ENCODE measurements around the gene MCC.

MCC gene

GRCh38 chr5:112975721-112976431, 512.4 kb downstream of the MCC start:
- no peak for DNase-seq (ENCODE audit: low read depth)
- H3K4me3 ChIP-seq (ENCODE audit: low read depth, low read length) = peak overlapping the region; percentile 83
- TF ChIP-seq, protein P1, sequence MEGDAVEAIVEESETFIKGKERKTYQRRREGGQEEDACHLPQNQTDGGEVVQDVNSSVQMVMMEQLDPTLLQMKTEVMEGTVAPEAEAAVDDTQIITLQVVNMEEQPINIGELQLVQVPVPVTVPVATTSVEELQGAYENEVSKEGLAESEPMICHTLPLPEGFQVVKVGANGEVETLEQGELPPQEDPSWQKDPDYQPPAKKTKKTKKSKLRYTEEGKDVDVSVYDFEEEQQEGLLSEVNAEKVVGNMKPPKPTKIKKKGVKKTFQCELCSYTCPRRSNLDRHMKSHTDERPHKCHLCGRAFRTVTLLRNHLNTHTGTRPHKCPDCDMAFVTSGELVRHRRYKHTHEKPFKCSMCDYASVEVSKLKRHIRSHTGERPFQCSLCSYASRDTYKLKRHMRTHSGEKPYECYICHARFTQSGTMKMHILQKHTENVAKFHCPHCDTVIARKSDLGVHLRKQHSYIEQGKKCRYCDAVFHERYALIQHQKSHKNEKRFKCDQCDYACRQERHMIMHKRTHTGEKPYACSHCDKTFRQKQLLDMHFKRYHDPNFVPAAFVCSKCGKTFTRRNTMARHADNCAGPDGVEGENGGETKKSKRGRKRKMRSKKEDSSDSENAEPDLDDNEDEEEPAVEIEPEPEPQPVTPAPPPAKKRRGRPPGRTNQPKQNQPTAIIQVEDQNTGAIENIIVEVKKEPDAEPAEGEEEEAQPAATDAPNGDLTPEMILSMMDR (IDR thresholded peaks at IDR 0.05; ENCODE audit: low read depth, low read length, missing control alignments) = no peak

DNA sequence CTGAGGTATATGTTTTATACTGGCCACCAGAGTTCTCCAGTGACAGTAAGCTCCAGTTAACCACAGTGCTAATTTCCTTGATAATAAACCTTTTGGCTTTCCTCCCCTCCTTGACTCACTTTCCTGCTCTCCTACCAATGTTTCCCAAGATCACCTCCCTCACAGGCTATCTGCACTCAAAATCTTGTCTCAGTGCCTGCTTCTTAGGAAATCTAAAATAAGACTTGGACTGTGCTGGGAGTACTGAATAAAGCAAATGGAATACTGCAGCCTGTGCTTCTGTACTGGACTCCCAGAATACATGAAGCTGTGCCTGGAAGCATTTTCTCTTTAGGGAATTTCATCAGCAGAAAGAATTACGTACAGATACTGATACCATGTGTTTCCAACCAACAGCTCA, 513.4 kb downstream of the MCC start:
- no peak for DNase-seq (ENCODE audit: low read depth)
- TF ChIP-seq, protein P1 (IDR thresholded peaks at IDR 0.05; ENCODE audit: low read depth, low read length, missing control alignments) = no peak

GRCh38 chr5:112973904-112974303, 514.3 kb downstream of the MCC start:
- TF ChIP-seq, protein P1 (IDR thresholded peaks at IDR 0.05; ENCODE audit: low read depth, low read length, missing control alignments) = no peak
- DNase-seq (ENCODE audit: low read depth) = no peak
- no peak overlapping the region for H3K4me3 ChIP-seq (ENCODE audit: low read depth, low read length)

More for the DNA sequence above, 513.4 kb downstream of the MCC start:
- no peak overlapping the region for H3K4me3 ChIP-seq (ENCODE audit: low read depth, low read length)

DNA sequence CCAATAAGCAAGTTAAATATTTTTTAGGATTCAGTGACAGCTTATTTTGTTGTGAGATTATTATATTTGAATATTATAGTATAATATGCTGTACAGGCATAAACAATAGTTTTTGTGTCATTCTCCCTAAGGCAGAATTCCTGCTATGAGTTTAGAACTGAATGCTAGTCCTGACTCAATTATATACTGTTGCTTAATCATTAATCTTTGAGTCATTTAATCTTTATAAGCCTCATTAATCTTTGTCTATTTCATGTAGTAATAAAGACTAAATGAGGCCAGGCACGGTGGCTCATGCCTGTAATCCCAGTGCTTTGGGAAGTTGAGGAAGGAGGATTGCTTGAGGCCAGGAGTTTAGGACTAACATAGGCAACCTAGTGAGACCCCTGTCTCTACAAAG, 515.2 kb downstream of the MCC start:
- TF ChIP-seq, protein P1 (IDR thresholded peaks at IDR 0.05; ENCODE audit: low read depth, low read length, missing control alignments) = no peak
- no peak overlapping the region for H3K4me3 ChIP-seq (ENCODE audit: low read depth, low read length)
- DNase-seq (ENCODE audit: low read depth) = no peak
